WTC11 (cell line): Measurements from ENCODE around the gene PHF10. TPM values are rescaled to one million over a fixed set of nuclear protein-coding genes. Genes with fewer than 3 reads are reported as not detected.

ENCODE experiments used
- ELF4 ChIP-seq: sonication (generic); formaldehyde crosslinking; IDR thresholded peaks from 2 replicates; pipeline ENCODE4 v1.8.1; 2022; ENCODE audit warnings: low read depth, mild to moderate bottlenecking, moderate library complexity, missing genetic modification reagents
- ESRRA ChIP-seq: sonication (generic); formaldehyde crosslinking; IDR thresholded peaks from 2 replicates; pipeline ENCODE4 v1.8.1; 2022; ENCODE audit warnings: mild to moderate bottlenecking, missing genetic modification reagents, borderline replicate concordance
- FOXK1 ChIP-seq: sonication (generic); formaldehyde crosslinking; IDR thresholded peaks from 2 replicates; pipeline ENCODE4 v1.8.0; 2022; ENCODE audit warnings: mild to moderate bottlenecking, moderate library complexity, missing genetic modification reagents
- FOXP1 ChIP-seq: sonication (generic); formaldehyde crosslinking; IDR thresholded peaks from 2 replicates; pipeline ENCODE4 v1.8.0; 2022; ENCODE audit warnings: missing genetic modification reagents, mild to moderate bottlenecking, moderate library complexity, borderline replicate concordance
- GABPB1 ChIP-seq: sonication (generic); formaldehyde crosslinking; IDR thresholded peaks from 2 replicates; pipeline ENCODE4 v1.8.1; 2023; ENCODE audit warnings: mild to moderate bottlenecking, missing genetic modification reagents
- HMGA2 ChIP-seq: fragments of 250-450 bp; sonication (Bioruptor Pico); IDR thresholded peaks from 2 replicates; pipeline ENCODE4 v1.4.0; 2021; ENCODE audit warnings: mild to moderate bottlenecking, moderate library complexity
- JAZF1 ChIP-seq: fragments of 250-450 bp; sonication (Bioruptor Pico); IDR thresholded peaks from 2 replicates; pipeline ENCODE4 v1.9.0; 2021; ENCODE audit warnings: moderate library complexity, mild to moderate bottlenecking, inconsistent platforms
- JUN ChIP-seq: sonication (generic); formaldehyde crosslinking; IDR thresholded peaks from 2 replicates; pipeline ENCODE4 v1.8.0; 2023; ENCODE audit warnings: mild to moderate bottlenecking, missing genetic modification reagents
- MYBL2 ChIP-seq: sonication (generic); formaldehyde crosslinking; IDR thresholded peaks from 2 replicates; pipeline ENCODE4 v1.8.1; 2023; ENCODE audit warnings: mild to moderate bottlenecking, moderate library complexity, missing genetic modification reagents
- NR3C1 ChIP-seq: sonication (generic); formaldehyde crosslinking; conservative IDR thresholded peaks from 2 replicates; pipeline ENCODE4 v1.8.1; 2023; ENCODE audit warnings: low read depth, mild to moderate bottlenecking, missing genetic modification reagents
- RORB ChIP-seq: fragments of 250-450 bp; sonication (Bioruptor Pico); IDR thresholded peaks from 2 replicates; pipeline ENCODE4 v1.9.0; 2021; ENCODE audit warnings: mild to moderate bottlenecking
- SP1 ChIP-seq: sonication (generic); formaldehyde crosslinking; conservative IDR thresholded peaks from 2 replicates; pipeline ENCODE4 v1.8.1; 2022; ENCODE audit warnings: missing genetic modification reagents
- TEAD1 ChIP-seq: sonication (generic); formaldehyde crosslinking; IDR thresholded peaks from 2 replicates; pipeline ENCODE4 v1.8.0; 2022; ENCODE audit warnings: mild to moderate bottlenecking, missing genetic modification reagents
- TEAD4 ChIP-seq: sonication (generic); formaldehyde crosslinking; IDR thresholded peaks from 2 replicates; pipeline ENCODE4 v1.8.0; 2022; ENCODE audit warnings: mild to moderate bottlenecking, missing genetic modification reagents
- TP53 ChIP-seq: sonication (generic); formaldehyde crosslinking; IDR thresholded peaks from 2 replicates; pipeline ENCODE4 v1.8.1; 2023; ENCODE audit warnings: mild to moderate bottlenecking, missing genetic modification reagents
- ZNF317 ChIP-seq: sonication (generic); formaldehyde crosslinking; IDR thresholded peaks from 2 replicates; pipeline ENCODE4 v1.8.1; 2023; ENCODE audit warnings: low read depth, mild to moderate bottlenecking, moderate library complexity, missing genetic modification reagents, borderline replicate concordance
- ZNF416 ChIP-seq: fragments of 250-450 bp; sonication (Bioruptor Pico); IDR thresholded peaks from 2 replicates; pipeline ENCODE4 v1.9.0; 2021; ENCODE audit warnings: mild to moderate bottlenecking, inconsistent platforms
- ZNF671 ChIP-seq: fragments of 250-450 bp; sonication (Bioruptor Pico); IDR thresholded peaks from 2 replicates; pipeline ENCODE4 v1.8.0; 2021; ENCODE audit warnings: mild to moderate bottlenecking
- total RNA-seq: library from RNA; stranded (reverse); gene quantifications from 3 replicates; pipeline ENCODE4 v1.2.3, GENCODE V29; 2021
- TF ChIP-seq, protein P1 (sequence below): sonication (generic); formaldehyde crosslinking; IDR thresholded peaks from 2 replicates; pipeline ENCODE4 v1.8.1; 2022; ENCODE audit warnings: mild to moderate bottlenecking, missing genetic modification reagents, moderate library complexity, borderline replicate concordance
- TF ChIP-seq, protein P2 (sequence below): sonication (generic); formaldehyde crosslinking; IDR thresholded peaks from 2 replicates; pipeline ENCODE4 v1.8.0; 2022; ENCODE audit warnings: mild to moderate bottlenecking, missing genetic modification reagents
- TF ChIP-seq, protein P3 (sequence below): sonication (generic); formaldehyde crosslinking; IDR thresholded peaks from 2 replicates; pipeline ENCODE4 v1.8.1; 2023; ENCODE audit warnings: mild to moderate bottlenecking, missing genetic modification reagents, moderate library complexity
- TF ChIP-seq, protein P4 (sequence below): sonication (generic); formaldehyde crosslinking; IDR thresholded peaks from 2 replicates; pipeline ENCODE4 v1.8.0; 2022; ENCODE audit warnings: mild to moderate bottlenecking, missing genetic modification reagents
- TF ChIP-seq, protein P5 (sequence below): sonication (generic); formaldehyde crosslinking; IDR thresholded peaks from 2 replicates; pipeline ENCODE4 v1.8.1; 2023; ENCODE audit warnings: mild to moderate bottlenecking, missing genetic modification reagents, moderate library complexity
- TF ChIP-seq, protein P6 (sequence below): sonication (generic); formaldehyde crosslinking; IDR thresholded peaks from 2 replicates; pipeline ENCODE4 v1.8.1; 2022; ENCODE audit warnings: mild to moderate bottlenecking, moderate library complexity, missing genetic modification reagents
- TF ChIP-seq, protein P7 (sequence below): fragments of 250-450 bp; sonication (Bioruptor Pico); IDR thresholded peaks from 2 replicates; pipeline ENCODE4 v1.9.0; 2021; ENCODE audit warnings: mild to moderate bottlenecking
- TF ChIP-seq, protein P8 (sequence below): sonication (generic); formaldehyde crosslinking; IDR thresholded peaks from 2 replicates; pipeline ENCODE4 v1.8.0; 2022; ENCODE audit warnings: missing genetic modification reagents

The PHF10 gene
- total RNA-seq, 1 experiment from 2014 or later = 39.3 TPM

DNA sequence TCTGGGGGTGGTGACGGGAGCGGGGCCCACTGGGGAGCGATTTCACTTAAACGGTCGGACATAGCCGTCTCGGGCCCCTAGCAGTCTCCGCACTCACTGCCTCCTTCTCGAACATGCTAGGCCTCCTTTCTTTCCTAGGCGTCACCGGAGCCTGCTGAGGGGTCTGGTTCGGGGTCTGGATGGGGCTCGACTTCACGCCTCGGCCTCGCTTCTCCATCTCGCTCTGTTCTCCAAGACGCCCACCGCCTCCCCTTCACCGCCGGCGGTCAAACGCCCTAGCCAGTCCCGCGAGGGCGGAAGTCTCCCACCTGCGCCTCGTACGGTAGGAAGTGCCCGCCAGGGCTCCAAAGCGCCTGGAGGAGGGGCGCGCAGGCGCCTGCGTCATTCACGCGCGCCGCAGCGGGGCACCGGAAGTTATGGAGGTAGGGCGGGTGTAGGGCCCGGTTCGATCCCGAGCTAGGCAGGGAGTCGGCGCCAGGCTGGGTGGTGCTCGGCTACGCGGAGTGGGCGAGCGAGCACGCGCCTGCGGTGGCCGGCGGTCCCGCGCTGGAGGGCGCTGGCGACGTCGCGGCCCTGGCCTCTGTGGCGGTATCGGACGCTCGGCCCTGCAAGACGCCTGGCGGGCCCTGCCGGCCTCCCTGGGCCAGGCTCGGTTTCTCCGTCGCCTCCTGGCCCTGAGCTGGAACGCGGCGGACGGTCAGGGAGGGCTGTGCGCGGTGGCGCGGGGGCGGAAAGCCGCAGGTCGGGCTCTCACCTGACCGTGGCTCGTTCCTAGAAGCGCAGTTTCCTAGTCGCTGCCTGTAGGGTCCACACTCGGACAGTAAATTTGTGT is 27.2 kb upstream of the PHF10 start, which contains the start of the genes DYNLT2 and ERMARD (continued):
- TF ChIP-seq, protein P1, sequence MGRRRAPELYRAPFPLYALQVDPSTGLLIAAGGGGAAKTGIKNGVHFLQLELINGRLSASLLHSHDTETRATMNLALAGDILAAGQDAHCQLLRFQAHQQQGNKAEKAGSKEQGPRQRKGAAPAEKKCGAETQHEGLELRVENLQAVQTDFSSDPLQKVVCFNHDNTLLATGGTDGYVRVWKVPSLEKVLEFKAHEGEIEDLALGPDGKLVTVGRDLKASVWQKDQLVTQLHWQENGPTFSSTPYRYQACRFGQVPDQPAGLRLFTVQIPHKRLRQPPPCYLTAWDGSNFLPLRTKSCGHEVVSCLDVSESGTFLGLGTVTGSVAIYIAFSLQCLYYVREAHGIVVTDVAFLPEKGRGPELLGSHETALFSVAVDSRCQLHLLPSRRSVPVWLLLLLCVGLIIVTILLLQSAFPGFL (CRISPR knock-in tag) = peak; percentile 47
- no peak for TF ChIP-seq HMGA2
- TF ChIP-seq ZNF416 (CRISPR knock-in tag) = peak; percentile 59; the same call in 1 of the 2 replicates
- TF ChIP-seq JAZF1 (CRISPR knock-in tag) = no peak
- TF ChIP-seq, protein P2, sequence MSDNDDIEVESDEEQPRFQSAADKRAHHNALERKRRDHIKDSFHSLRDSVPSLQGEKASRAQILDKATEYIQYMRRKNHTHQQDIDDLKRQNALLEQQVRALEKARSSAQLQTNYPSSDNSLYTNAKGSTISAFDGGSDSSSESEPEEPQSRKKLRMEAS = peak; percentile 90
- TF ChIP-seq JUN = 0 out of 2 replicates have a peak, but pooled peaks have one; percentile 62
- TF ChIP-seq, protein P3, sequence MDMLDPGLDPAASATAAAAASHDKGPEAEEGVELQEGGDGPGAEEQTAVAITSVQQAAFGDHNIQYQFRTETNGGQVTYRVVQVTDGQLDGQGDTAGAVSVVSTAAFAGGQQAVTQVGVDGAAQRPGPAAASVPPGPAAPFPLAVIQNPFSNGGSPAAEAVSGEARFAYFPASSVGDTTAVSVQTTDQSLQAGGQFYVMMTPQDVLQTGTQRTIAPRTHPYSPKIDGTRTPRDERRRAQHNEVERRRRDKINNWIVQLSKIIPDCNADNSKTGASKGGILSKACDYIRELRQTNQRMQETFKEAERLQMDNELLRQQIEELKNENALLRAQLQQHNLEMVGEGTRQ = no peak; the same call in 1 of the 2 replicates
- peak; percentile 78 for TF ChIP-seq TEAD1
- TF ChIP-seq, protein P4, sequence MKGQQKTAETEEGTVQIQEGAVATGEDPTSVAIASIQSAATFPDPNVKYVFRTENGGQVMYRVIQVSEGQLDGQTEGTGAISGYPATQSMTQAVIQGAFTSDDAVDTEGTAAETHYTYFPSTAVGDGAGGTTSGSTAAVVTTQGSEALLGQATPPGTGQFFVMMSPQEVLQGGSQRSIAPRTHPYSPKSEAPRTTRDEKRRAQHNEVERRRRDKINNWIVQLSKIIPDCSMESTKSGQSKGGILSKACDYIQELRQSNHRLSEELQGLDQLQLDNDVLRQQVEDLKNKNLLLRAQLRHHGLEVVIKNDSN = no peak
- peak; percentile 86 for TF ChIP-seq TP53 (CRISPR knock-in tag)
- TF ChIP-seq, protein P5, sequence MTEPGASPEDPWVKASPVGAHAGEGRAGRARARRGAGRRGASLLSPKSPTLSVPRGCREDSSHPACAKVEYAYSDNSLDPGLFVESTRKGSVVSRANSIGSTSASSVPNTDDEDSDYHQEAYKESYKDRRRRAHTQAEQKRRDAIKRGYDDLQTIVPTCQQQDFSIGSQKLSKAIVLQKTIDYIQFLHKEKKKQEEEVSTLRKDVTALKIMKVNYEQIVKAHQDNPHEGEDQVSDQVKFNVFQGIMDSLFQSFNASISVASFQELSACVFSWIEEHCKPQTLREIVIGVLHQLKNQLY (CRISPR knock-in tag) = no peak
- TF ChIP-seq GABPB1 (CRISPR knock-in tag) = peak; percentile 86; the same call in 1 of the 2 replicates
- TF ChIP-seq ZNF317 = no peak
- no peak for TF ChIP-seq ZNF671 (CRISPR knock-in tag)
- TF ChIP-seq, protein P6, sequence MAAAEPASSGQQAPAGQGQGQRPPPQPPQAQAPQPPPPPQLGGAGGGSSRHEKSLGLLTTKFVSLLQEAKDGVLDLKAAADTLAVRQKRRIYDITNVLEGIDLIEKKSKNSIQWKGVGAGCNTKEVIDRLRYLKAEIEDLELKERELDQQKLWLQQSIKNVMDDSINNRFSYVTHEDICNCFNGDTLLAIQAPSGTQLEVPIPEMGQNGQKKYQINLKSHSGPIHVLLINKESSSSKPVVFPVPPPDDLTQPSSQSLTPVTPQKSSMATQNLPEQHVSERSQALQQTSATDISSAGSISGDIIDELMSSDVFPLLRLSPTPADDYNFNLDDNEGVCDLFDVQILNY = peak; percentile 96
- peak; percentile 84 for TF ChIP-seq FOXK1 (CRISPR knock-in tag)
- TF ChIP-seq RORB (CRISPR knock-in tag) = no peak
- TF ChIP-seq NR3C1 (CRISPR knock-in tag) = no peak
- peak; percentile 96; the same call in 1 of the 2 replicates for TF ChIP-seq FOXP1 (CRISPR knock-in tag)
- TF ChIP-seq TEAD4 (CRISPR knock-in tag) = peak; percentile 51; the same call in 1 of the 2 replicates
- TF ChIP-seq, protein P7, sequence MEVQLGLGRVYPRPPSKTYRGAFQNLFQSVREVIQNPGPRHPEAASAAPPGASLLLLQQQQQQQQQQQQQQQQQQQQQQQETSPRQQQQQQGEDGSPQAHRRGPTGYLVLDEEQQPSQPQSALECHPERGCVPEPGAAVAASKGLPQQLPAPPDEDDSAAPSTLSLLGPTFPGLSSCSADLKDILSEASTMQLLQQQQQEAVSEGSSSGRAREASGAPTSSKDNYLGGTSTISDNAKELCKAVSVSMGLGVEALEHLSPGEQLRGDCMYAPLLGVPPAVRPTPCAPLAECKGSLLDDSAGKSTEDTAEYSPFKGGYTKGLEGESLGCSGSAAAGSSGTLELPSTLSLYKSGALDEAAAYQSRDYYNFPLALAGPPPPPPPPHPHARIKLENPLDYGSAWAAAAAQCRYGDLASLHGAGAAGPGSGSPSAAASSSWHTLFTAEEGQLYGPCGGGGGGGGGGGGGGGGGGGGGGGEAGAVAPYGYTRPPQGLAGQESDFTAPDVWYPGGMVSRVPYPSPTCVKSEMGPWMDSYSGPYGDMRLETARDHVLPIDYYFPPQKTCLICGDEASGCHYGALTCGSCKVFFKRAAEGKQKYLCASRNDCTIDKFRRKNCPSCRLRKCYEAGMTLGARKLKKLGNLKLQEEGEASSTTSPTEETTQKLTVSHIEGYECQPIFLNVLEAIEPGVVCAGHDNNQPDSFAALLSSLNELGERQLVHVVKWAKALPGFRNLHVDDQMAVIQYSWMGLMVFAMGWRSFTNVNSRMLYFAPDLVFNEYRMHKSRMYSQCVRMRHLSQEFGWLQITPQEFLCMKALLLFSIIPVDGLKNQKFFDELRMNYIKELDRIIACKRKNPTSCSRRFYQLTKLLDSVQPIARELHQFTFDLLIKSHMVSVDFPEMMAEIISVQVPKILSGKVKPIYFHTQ (CRISPR knock-in tag) = no peak
- TF ChIP-seq ELF4 (CRISPR knock-in tag) = no peak
- TF ChIP-seq, protein P8, sequence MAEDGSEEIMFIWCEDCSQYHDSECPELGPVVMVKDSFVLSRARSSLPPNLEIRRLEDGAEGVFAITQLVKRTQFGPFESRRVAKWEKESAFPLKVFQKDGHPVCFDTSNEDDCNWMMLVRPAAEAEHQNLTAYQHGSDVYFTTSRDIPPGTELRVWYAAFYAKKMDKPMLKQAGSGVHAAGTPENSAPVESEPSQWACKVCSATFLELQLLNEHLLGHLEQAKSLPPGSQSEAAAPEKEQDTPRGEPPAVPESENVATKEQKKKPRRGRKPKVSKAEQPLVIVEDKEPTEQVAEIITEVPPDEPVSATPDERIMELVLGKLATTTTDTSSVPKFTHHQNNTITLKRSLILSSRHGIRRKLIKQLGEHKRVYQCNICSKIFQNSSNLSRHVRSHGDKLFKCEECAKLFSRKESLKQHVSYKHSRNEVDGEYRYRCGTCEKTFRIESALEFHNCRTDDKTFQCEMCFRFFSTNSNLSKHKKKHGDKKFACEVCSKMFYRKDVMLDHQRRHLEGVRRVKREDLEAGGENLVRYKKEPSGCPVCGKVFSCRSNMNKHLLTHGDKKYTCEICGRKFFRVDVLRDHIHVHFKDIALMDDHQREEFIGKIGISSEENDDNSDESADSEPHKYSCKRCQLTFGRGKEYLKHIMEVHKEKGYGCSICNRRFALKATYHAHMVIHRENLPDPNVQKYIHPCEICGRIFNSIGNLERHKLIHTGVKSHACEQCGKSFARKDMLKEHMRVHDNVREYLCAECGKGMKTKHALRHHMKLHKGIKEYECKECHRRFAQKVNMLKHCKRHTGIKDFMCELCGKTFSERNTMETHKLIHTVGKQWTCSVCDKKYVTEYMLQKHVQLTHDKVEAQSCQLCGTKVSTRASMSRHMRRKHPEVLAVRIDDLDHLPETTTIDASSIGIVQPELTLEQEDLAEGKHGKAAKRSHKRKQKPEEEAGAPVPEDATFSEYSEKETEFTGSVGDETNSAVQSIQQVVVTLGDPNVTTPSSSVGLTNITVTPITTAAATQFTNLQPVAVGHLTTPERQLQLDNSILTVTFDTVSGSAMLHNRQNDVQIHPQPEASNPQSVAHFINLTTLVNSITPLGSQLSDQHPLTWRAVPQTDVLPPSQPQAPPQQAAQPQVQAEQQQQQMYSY = peak; percentile 42; the same call in 1 of the 2 replicates
- TF ChIP-seq MYBL2 (CRISPR knock-in tag) = peak; percentile 79
- 0 out of 2 replicates have a peak, but pooled peaks have one; percentile 70 for TF ChIP-seq ESRRA (CRISPR knock-in tag)
- TF ChIP-seq SP1 (CRISPR knock-in tag) = peak; percentile 91
